HEK293 (cell line): ENCODE measurements around the gene ADH6.

Source experiments
- CTCF ChIA-PET: fragments of 350-600 bp; formaldehyde crosslinking; extraction: SDS; loops from one replicate; lab custom pipeline; 2021; ENCODE audit warnings: antibody characterized with exemption; lab: Yijun Ruan, JAX
- POLR2A ChIA-PET: fragments of 300-600 bp; formaldehyde crosslinking; extraction: SDS; loops from one replicate; lab custom pipeline; 2020; ENCODE audit warnings: antibody characterized with exemption, inconsistent platforms; lab: Yijun Ruan, JAX
- H3K27ac ChIP-seq: fragments of 200-500 bp; sonication (Bioruptor generic); 2 replicates; pipeline ENCODE4 v1.5.1; 2014; ENCODE audit warnings: low read depth, low read length, control low read depth, inconsistent platforms; ENCODE audit errors: extremely low read depth
- H3K36me3 ChIP-seq, 2 experiments: fragments of 200-500 bp in 1 of 2; sonication (Bioruptor generic) in 1 of 2; 1 replicate in 1 of 2; 2 replicates in 1 of 2; pipeline ENCODE4 v1.5.1; 2014 to 2017; ENCODE audit warnings: inconsistent platforms in 2 of 2, low read length in 2 of 2; ENCODE audit not compliant: control insufficient read depth in 2 of 2, insufficient read depth in 1 of 2
- H3K4me1 ChIP-seq: fragments of 200-500 bp; sonication (Bioruptor generic); 2 replicates; pipeline ENCODE4 v1.5.1; 2014; ENCODE audit warnings: mild to moderate bottlenecking, low read length, inconsistent platforms; ENCODE audit not compliant: control insufficient read depth, insufficient read depth
- H3K4me3 ChIP-seq: 2 replicates; pipeline ENCODE4 v1.5.1; 2011; ENCODE audit warnings: low read depth, mild to moderate bottlenecking, control low read depth, low read length, moderate library complexity
- H3K9me3 ChIP-seq: fragments of 200-500 bp; sonication (Bioruptor generic); 2 replicates; pipeline ENCODE4 v1.5.1; 2014; ENCODE audit warnings: low read depth, low read length, inconsistent platforms; ENCODE audit not compliant: control insufficient read depth, insufficient read depth
- BCL11B ChIP-seq: fragments of 450-650 bp; formaldehyde crosslinking; IDR thresholded peaks from 2 replicates; pipeline ENCODE4 v1.5.1; 2016; ENCODE audit warnings: low read depth, missing biosample characterization, missing genetic modification characterization
- GLI2 ChIP-seq: fragments of 450-650 bp; formaldehyde crosslinking; IDR thresholded peaks from 2 replicates; pipeline ENCODE4; 2017; ENCODE audit warnings: missing biosample characterization, missing genetic modification characterization, low read depth, borderline replicate concordance
- INSM2 ChIP-seq: fragments of 450-650 bp; formaldehyde crosslinking; IDR thresholded peaks from 2 replicates; pipeline ENCODE4 v1.5.1; 2016; ENCODE audit warnings: missing biosample characterization, missing genetic modification characterization
- MZF1 ChIP-seq: fragments of 450-650 bp; formaldehyde crosslinking; IDR thresholded peaks from 2 replicates; pipeline ENCODE4 v1.5.1; 2017; ENCODE audit warnings: missing biosample characterization, missing genetic modification characterization, borderline replicate concordance
- OSR2 ChIP-seq: fragments of 450-650 bp; formaldehyde crosslinking; IDR thresholded peaks from 2 replicates; pipeline ENCODE4 v1.5.1; 2016; ENCODE audit warnings: missing biosample characterization, missing genetic modification characterization
- OVOL3 ChIP-seq: fragments of 450-650 bp; formaldehyde crosslinking; IDR thresholded peaks from 2 replicates; pipeline ENCODE4 v1.5.1; 2016; ENCODE audit warnings: missing biosample characterization, missing genetic modification characterization
- PRDM1 ChIP-seq: fragments of 450-650 bp; formaldehyde crosslinking; IDR thresholded peaks from 2 replicates; pipeline ENCODE4; 2016; ENCODE audit warnings: missing biosample characterization, missing genetic modification characterization
- RBAK ChIP-seq: fragments of 450-650 bp; formaldehyde crosslinking; IDR thresholded peaks from 2 replicates; pipeline ENCODE4 v1.5.1; 2016; ENCODE audit warnings: missing biosample characterization, missing genetic modification characterization
- REST ChIP-seq: fragments of 450-650 bp; formaldehyde crosslinking; IDR thresholded peaks from 2 replicates; pipeline ENCODE4 v1.5.1; 2016; ENCODE audit warnings: missing biosample characterization, missing genetic modification characterization
- SALL2 ChIP-seq: fragments of 450-650 bp; formaldehyde crosslinking; IDR thresholded peaks from 2 replicates; pipeline ENCODE4 v1.5.0; 2017; ENCODE audit warnings: missing biosample characterization, mild to moderate bottlenecking, missing genetic modification characterization, borderline replicate concordance
- SCRT1 ChIP-seq: fragments of 450-650 bp; formaldehyde crosslinking; IDR thresholded peaks from 2 replicates; pipeline ENCODE4 v1.5.1; 2016; ENCODE audit warnings: missing biosample characterization, missing genetic modification characterization, borderline replicate concordance
- TRIM28 ChIP-seq: IDR thresholded peaks from 2 replicates; pipeline ENCODE4 v1.6.1; 2011; ENCODE audit warnings: low read length, control low read depth, borderline replicate concordance
- ZBTB1 ChIP-seq: fragments of 450-650 bp; formaldehyde crosslinking; IDR thresholded peaks from 2 replicates; pipeline ENCODE4 v1.5.1; 2016; ENCODE audit warnings: missing biosample characterization, missing genetic modification characterization
- ZBTB11 ChIP-seq: fragments of 450-650 bp; formaldehyde crosslinking; conservative IDR thresholded peaks from 2 replicates; pipeline ENCODE4 v1.5.1; 2016; ENCODE audit warnings: low read depth, missing biosample characterization, missing genetic modification characterization
- ZEB2 ChIP-seq: fragments of 450-650 bp; formaldehyde crosslinking; IDR thresholded peaks from 2 replicates; pipeline ENCODE4 v1.5.1; 2016; ENCODE audit warnings: missing biosample characterization, missing genetic modification characterization
- ZNF114 ChIP-seq: fragments of 450-650 bp; formaldehyde crosslinking; IDR thresholded peaks from 2 replicates; pipeline ENCODE4 v1.5.0; 2017; ENCODE audit warnings: missing biosample characterization, missing genetic modification characterization
- ZNF423 ChIP-seq: fragments of 450-650 bp; formaldehyde crosslinking; IDR thresholded peaks from 2 replicates; pipeline ENCODE4 v1.5.1; 2016; ENCODE audit warnings: missing biosample characterization, missing genetic modification characterization
- ZNF48 ChIP-seq: fragments of 450-650 bp; formaldehyde crosslinking; IDR thresholded peaks from 2 replicates; pipeline ENCODE4 v1.5.1; 2016; ENCODE audit warnings: missing biosample characterization, missing genetic modification characterization
- ZNF488 ChIP-seq: fragments of 450-650 bp; formaldehyde crosslinking; IDR thresholded peaks from 2 replicates; pipeline ENCODE4 v1.5.1; 2016; ENCODE audit warnings: missing biosample characterization, missing genetic modification characterization
- ZNF549 ChIP-seq: fragments of 450-650 bp; IDR thresholded peaks from 2 replicates; pipeline ENCODE4 v1.5.1; 2018; ENCODE audit warnings: missing biosample characterization, missing genetic modification characterization, mild to moderate bottlenecking, inconsistent platforms, moderate library complexity
- ZNF621 ChIP-seq: fragments of 450-650 bp; formaldehyde crosslinking; IDR thresholded peaks from 2 replicates; pipeline ENCODE4 v1.5.1; 2017; ENCODE audit warnings: missing biosample characterization, missing genetic modification characterization
- ZNF776 ChIP-seq: fragments of 450-650 bp; formaldehyde crosslinking; IDR thresholded peaks from 2 replicates; pipeline ENCODE4 v1.5.0; 2017; ENCODE audit warnings: missing biosample characterization, missing genetic modification characterization, borderline replicate concordance

ADH6 gene

GRCh38 chr4:99219479-99219878 is 433 bp upstream of the ADH6 start:
- TF ChIP-seq ZBTB1 (tag by site-specific recombination): no peak
- no peak for TF ChIP-seq INSM2 (tag by site-specific recombination)
- no peak for TF ChIP-seq ZNF621
- no peak for TF ChIP-seq ZNF549 (tag by site-specific recombination)
- no peak for TF ChIP-seq MZF1 (tag by site-specific recombination)
- TF ChIP-seq ZNF776 (tag by site-specific recombination): no peak
- TF ChIP-seq ZBTB11: no peak
- no peak for TF ChIP-seq ZEB2 (tag by site-specific recombination)
- no peak for TF ChIP-seq ZNF48 (tag by site-specific recombination)
- TF ChIP-seq ZNF423 (tag by site-specific recombination): no peak
- TF ChIP-seq GLI2 (tag by site-specific recombination): no peak
- H3K4me3 ChIP-seq: no peak overlapping the region
- no peaks in the 10 kb centered on the region for H3K4me1 ChIP-seq
- no peaks in the 10 kb centered on the region for H3K9me3 ChIP-seq
- H3K27ac ChIP-seq: no peak overlapping the region
- CTCF ChIA-PET: no interaction called here
- no peaks in the 10 kb centered on the region for H3K36me3 ChIP-seq
- POLR2A ChIA-PET: no interaction called here

- TF ChIP-seq OVOL3 (tag by site-specific recombination) (no peak), PRDM1 (tag by site-specific recombination) (no peak), SALL2 (tag by site-specific recombination) (no peak), BCL11B (tag by site-specific recombination) (no peak), TRIM28 (no peak), ZNF488 (no peak), ZNF776 (tag by site-specific recombination) (no peak), SCRT1 (tag by site-specific recombination) (no peak)
- POLR2A ChIA-PET: no interaction called here
- CTCF ChIA-PET: no interaction called here
- Histone ChIP-seq H3K9me3 (no peaks in the 10 kb centered on the region), H3K27ac (no peak overlapping the region), H3K36me3 (no peaks in the 10 kb centered on the region), H3K4me3 (no peak overlapping the region), H3K4me1 (no peaks in the 10 kb centered on the region)
Measured at GRCh38 chr4:99215521-99215920, 3.5 kb downstream of the ADH6 start.

GRCh38 chr4:99210789-99211188 is 8.3 kb downstream of the ADH6 start:
- Histone ChIP-seq H3K27ac (no peak overlapping the region), H3K4me3 (no peak overlapping the region), H3K9me3 (no peaks in the 10 kb centered on the region), H3K36me3 (no peaks in the 10 kb centered on the region), H3K4me1 (no peaks in the 10 kb centered on the region)
- POLR2A ChIA-PET: no interaction called here
- CTCF ChIA-PET: no interaction called here
- TF ChIP-seq REST (tag by site-specific recombination) (no peak), OSR2 (tag by site-specific recombination) (no peak), RBAK (no peak), ZNF549 (tag by site-specific recombination) (no peak), ZNF114 (tag by site-specific recombination) (no peak)
